HG03025 (cell line): Measurements from ENCODE around the gene ACSL1.

ENCODE experiments used
- ATAC-seq: cut with Tn5 transposase; IDR thresholded peaks from one replicate; pipeline ENCODE4 v1.9.1; 2021; ENCODE audit warnings: mild to moderate bottlenecking, moderate library complexity; ENCODE audit not compliant: unreplicated experiment, low FRiP score

Gene ACSL1

GRCh38 chr4:184814686-184815045 lies 11.1 kb downstream of the ACSL1 start:
- no peak for ATAC-seq

- no peak for ATAC-seq
Measured at GRCh38 chr4:184812651-184813181, 13.1 kb downstream of the ACSL1 start.

GRCh38 chr4:184812199-184812542 lies 13.6 kb downstream of the ACSL1 start:
- ATAC-seq = no peak

- ATAC-seq = no peak
Measured at GRCh38 chr4:184811526-184812198, 14.1 kb downstream of the ACSL1 start.

GRCh38 chr4:184810720-184811119 lies 15.0 kb downstream of the ACSL1 start:
- ATAC-seq = no peak

- no peak for ATAC-seq
Measured at GRCh38 chr4:184808713-184809050, 17.1 kb downstream of the ACSL1 start.

- ATAC-seq = no peak
Measured at GRCh38 chr4:184807797-184808712, 17.7 kb downstream of the ACSL1 start.

- no peak for ATAC-seq
Measured at GRCh38 chr4:184807256-184807655, 18.5 kb downstream of the ACSL1 start.

- no peak for ATAC-seq
Measured at GRCh38 chr4:184806711-184807110, 19.1 kb downstream of the ACSL1 start.

GRCh38 chr4:184806229-184806550 lies 19.6 kb downstream of the ACSL1 start:
- ATAC-seq = no peak

- no peak for ATAC-seq
Measured at GRCh38 chr4:184805462-184806228, 20.1 kb downstream of the ACSL1 start.

- ATAC-seq = no peak
Measured at GRCh38 chr4:184804621-184805020, 21.1 kb downstream of the ACSL1 start.

- ATAC-seq = no peak
Measured at GRCh38 chr4:184803874-184804273, 21.9 kb downstream of the ACSL1 start.

- ATAC-seq = no peak
Measured at GRCh38 chr4:184803133-184803532, 22.6 kb downstream of the ACSL1 start.

- no peak for ATAC-seq
Measured at GRCh38 chr4:184802697-184803015, 23.1 kb downstream of the ACSL1 start.

GRCh38 chr4:184801781-184802696 lies 23.7 kb downstream of the ACSL1 start:
- no peak for ATAC-seq

- no peak for ATAC-seq
Measured at GRCh38 chr4:184798504-184798903, 27.3 kb downstream of the ACSL1 start.

- ATAC-seq = no peak
Measured at GRCh38 chr4:184796906-184797305, 28.9 kb downstream of the ACSL1 start.

GRCh38 chr4:184795214-184795844 lies 30.4 kb downstream of the ACSL1 start:
- no peak for ATAC-seq

- ATAC-seq = no peak
Measured at GRCh38 chr4:184794470-184794869, 31.3 kb downstream of the ACSL1 start.
